ENCODE data around the gene KLC1. TPM values are rescaled to one million over a fixed set of nuclear protein-coding genes. Genes with fewer than 3 reads are reported as not detected.

The KLC1 gene
- total RNA-seq, 4 donors from 2014 or later, result 214 to 500 (median 268) TPM

DNA sequence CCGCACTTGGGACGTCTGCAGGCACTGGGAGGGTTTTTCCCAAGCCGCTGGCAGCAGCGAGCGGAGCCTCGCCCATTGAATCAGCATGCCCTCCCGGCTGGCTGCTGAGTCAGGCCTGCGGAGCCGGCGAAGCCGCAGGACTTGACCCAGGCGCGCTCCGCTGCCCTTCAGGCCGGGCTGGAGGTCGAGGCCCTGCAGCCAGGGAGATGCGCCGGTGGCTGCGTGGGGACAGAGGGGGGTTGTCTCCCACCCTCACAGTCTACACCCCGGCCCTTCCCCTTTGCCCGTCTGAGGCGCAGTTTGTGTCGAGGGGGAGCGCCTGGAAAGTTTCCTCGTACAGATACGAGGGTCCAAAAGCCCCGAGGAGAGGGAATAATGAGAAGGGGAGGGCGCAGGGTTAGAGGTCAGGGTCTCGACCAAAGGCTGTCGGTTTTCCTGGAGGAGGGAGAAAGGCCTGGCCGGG, 759 bp upstream of the KLC1 start:
- intact Hi-C loops (cut with DNase I; ENCODE audit: low total_unique reads), result no loop called here
- TF ChIP-seq, protein P1, sequence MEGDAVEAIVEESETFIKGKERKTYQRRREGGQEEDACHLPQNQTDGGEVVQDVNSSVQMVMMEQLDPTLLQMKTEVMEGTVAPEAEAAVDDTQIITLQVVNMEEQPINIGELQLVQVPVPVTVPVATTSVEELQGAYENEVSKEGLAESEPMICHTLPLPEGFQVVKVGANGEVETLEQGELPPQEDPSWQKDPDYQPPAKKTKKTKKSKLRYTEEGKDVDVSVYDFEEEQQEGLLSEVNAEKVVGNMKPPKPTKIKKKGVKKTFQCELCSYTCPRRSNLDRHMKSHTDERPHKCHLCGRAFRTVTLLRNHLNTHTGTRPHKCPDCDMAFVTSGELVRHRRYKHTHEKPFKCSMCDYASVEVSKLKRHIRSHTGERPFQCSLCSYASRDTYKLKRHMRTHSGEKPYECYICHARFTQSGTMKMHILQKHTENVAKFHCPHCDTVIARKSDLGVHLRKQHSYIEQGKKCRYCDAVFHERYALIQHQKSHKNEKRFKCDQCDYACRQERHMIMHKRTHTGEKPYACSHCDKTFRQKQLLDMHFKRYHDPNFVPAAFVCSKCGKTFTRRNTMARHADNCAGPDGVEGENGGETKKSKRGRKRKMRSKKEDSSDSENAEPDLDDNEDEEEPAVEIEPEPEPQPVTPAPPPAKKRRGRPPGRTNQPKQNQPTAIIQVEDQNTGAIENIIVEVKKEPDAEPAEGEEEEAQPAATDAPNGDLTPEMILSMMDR (IDR thresholded peaks at IDR 0.05), result no peak
- no peak for TF ChIP-seq POLR2A (IDR thresholded peaks at IDR 0.05)
- peak overlapping the region; percentile 85 for H3K4me3 ChIP-seq (ENCODE audit: low read depth, poor library complexity, severe bottlenecking)
- peak; percentile 70 to 95 for DNase-seq (ENCODE audit: low spot score in 2 of 2)
- WGBS, 2 donors, result 0 to 1% methylated on average over 17 to 31 of the region's 31 CpGs

DNA sequence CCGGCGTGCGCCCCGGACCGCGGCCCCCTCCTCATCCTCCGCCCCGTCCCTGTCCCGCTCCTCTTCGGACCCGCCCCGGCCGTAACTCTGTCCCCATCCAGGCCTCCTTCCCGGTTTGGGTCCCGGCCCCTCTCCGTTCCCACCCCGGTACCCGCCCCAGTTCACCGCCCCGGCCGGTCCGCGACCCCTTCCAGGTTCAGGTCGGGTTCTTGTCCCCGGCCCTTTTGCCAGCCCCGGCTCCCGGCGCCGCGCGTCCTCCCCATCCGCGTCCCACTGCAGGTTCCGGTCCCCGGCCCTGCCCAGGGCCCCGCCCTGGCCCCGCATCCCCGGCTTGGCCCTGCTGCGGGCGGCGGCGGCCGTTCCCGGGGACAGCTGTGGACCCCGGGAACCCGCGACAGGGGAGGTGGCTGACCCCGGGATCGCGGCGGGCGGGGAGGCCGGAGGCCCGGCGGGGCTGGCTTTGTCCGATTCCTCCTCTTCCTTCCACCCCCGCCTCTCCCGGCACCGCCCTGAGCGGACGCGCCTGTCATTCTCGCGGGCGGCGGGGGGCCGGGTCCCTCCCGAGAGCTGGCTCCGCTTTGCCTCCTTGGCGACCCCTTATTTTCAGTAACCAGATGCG, 601 bp downstream of the KLC1 start:
- peak overlapping the region; percentile 85 for H3K4me3 ChIP-seq (ENCODE audit: low read depth, poor library complexity, severe bottlenecking)
- DNase-seq (ENCODE audit: low spot score in 2 of 2), result peak; percentile 33 to 93
- TF ChIP-seq, protein P1 (IDR thresholded peaks at IDR 0.05), result no peak
- TF ChIP-seq POLR2A (IDR thresholded peaks at IDR 0.05), result no peak
- intact Hi-C loops (cut with DNase I; ENCODE audit: low total_unique reads), result no loop called here
- 0 to 1% methylated on average over 34 to 65 of the region's 71 CpGs for WGBS, 2 donors

DNA sequence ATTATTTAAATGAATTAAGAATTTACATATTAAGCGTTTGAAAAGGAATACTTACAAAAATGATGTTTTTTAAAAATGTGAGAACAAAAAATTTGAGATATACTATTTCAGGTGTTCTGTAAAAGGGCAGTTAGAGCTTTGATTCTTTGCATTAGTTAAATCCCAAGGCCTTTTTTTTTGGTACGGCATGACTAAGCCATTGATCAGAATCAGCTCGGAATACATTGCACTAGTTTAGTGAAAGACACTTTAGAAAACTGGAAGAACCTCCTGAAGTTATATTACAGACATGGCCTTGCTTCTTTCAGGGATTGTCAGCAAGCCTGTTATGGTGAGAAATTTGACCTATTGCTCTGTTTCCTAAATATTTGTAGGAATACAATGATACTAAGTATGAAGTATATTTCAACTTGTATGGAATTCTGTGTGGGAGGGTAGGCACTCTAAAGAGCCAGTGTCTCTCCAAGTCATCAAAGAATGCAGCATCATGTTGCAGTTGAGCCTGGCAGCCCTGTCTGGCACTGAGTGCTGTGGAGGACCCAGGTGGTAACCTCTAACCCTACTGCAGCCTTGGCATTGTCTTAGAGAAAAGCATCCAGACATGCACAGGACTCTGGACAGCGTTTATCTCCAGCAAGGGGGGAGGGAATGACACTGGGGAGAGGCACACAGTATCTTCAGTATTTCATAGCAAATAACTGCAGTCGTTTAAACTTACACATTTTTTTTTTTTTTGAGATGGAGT, 1.5 kb downstream of the KLC1 start:
- TF ChIP-seq, protein P1 (IDR thresholded peaks at IDR 0.05), result no peak
- no peak for TF ChIP-seq POLR2A (IDR thresholded peaks at IDR 0.05)
- H3K4me3 ChIP-seq (ENCODE audit: low read depth, poor library complexity, severe bottlenecking), result no peak overlapping the region
- intact Hi-C loops (cut with DNase I; ENCODE audit: low total_unique reads), result no loop called here
- no peak for DNase-seq (ENCODE audit: low spot score in 2 of 2)
- WGBS, 2 donors, result 11% methylated on average over 5 of the region's 5 CpGs

DNA sequence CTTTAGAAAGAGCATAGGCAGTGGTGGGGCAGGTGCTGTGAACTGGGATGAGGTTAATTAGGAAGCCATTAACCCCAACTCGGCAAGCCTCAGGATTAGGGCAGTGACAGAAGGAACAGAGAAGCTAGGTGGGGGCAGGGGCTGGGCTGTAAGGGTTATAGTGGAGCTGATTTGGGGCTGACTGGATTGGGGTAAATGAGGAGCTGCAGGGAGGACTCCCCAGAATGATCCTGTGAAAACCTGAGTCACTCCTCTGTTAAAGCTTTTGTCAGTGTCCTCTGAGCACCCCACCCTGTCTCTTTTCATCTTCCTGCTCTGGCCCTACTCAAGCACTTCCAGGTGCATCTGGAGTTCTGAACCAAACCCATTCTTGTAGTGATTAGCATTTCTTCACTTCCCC, 4.4 kb downstream of the KLC1 start:
- TF ChIP-seq, protein P1 (IDR thresholded peaks at IDR 0.05), result no peak
- no peak for TF ChIP-seq POLR2A (IDR thresholded peaks at IDR 0.05)
- WGBS, 2 donors, result 54 to 55% methylated on average over 1 of the region's 1 CpG
- no peak overlapping the region for H3K4me3 ChIP-seq (ENCODE audit: low read depth, poor library complexity, severe bottlenecking)
- intact Hi-C loops (cut with DNase I; ENCODE audit: low total_unique reads), result no loop called here
- DNase-seq (ENCODE audit: low spot score in 2 of 2), result no peak

- intact Hi-C loops (cut with DNase I; ENCODE audit: low total_unique reads), result no loop called here
- TF ChIP-seq, protein P1 (IDR thresholded peaks at IDR 0.05), result no peak
- no peak for TF ChIP-seq POLR2A (IDR thresholded peaks at IDR 0.05)
- no peak for DNase-seq (ENCODE audit: low spot score in 2 of 2)
- WGBS, 2 donors, result 62 to 69% methylated on average over 4 of the region's 4 CpGs
- H3K4me3 ChIP-seq (ENCODE audit: low read depth, poor library complexity, severe bottlenecking), result no peak overlapping the region
These were observed 5.1 kb downstream of the KLC1 start for GRCh38 chr14:103634156-103634555.
